Calu3 (cell line): ENCODE results near the gene PPFIA1. TPM values are rescaled to one million over a fixed set of nuclear protein-coding genes. Genes with fewer than 3 reads are reported as not detected.

Experiments used
- BruUV-seq: library from RNA; stranded (reverse); fragments of 400-500 nt; replicated peaks from 2 replicates; lab custom pipeline; 2021; lab: Mats Ljungman, UMichigan
- CTCF ChIA-PET: fragments of 300-600 bp; sonication (Branson Sonifier 250); formaldehyde crosslinking; loops from one replicate; lab custom pipeline; 2022; ENCODE audit warnings: antibody characterized with exemption; lab: Charles Lee
- DNase-seq: peaks from one replicate; pipeline ENCODE4 v3.0.0; 2022
- H3K27ac Mint-ChIP-seq: one replicate; pipeline ENCODE4 v1.8.0; 2022; ENCODE audit warnings: mixed read lengths; ENCODE audit not compliant: unreplicated experiment
- H3K27me3 Mint-ChIP-seq: one replicate; pipeline ENCODE4 v1.8.0; 2022; ENCODE audit warnings: mixed read lengths; ENCODE audit not compliant: unreplicated experiment
- H3K36me3 Mint-ChIP-seq: one replicate; pipeline ENCODE4 v1.8.0; 2022; ENCODE audit warnings: mild to moderate bottlenecking, moderate library complexity, mixed read lengths; ENCODE audit not compliant: insufficient read depth, unreplicated experiment
- H3K4me1 Mint-ChIP-seq: one replicate; pipeline ENCODE4 v1.8.0; 2022; ENCODE audit warnings: mild to moderate bottlenecking, low read depth, mixed read lengths; ENCODE audit not compliant: unreplicated experiment
- H3K4me3 Mint-ChIP-seq: one replicate; pipeline ENCODE4 v1.8.0; 2022; ENCODE audit warnings: mild to moderate bottlenecking, low read depth, moderate library complexity, mixed read lengths; ENCODE audit not compliant: unreplicated experiment
- H3K9me3 Mint-ChIP-seq: one replicate; pipeline ENCODE4 v1.8.0; 2022; ENCODE audit warnings: low read depth, mixed read lengths; ENCODE audit not compliant: unreplicated experiment
- intact Hi-C: fragments of 100-400 bp; cut with micrococcal nuclease; formaldehyde crosslinking; loops from one replicate; pipeline ENCODE4 v1.10.0; 2022; ENCODE audit not compliant: unreplicated experiment
- total RNA-seq: library from RNA; stranded (reverse); gene quantifications from 2 replicates; pipeline ENCODE4 v1.2.3, GENCODE V29; 2022
- TF ChIP-seq, protein P1 (sequence below): fragments of 200-600 bp; IDR thresholded peaks from one replicate; pipeline ENCODE4 v1.8.0; 2022; ENCODE audit warnings: antibody characterized with exemption; ENCODE audit not compliant: unreplicated experiment

The PPFIA1 gene
- total RNA-seq, 1 experiment from 2014 or later, result 84.0 TPM

GRCh38 chr11:70421123-70421522 is 150.6 kb downstream of the PPFIA1 start:
- TF ChIP-seq, protein P1, sequence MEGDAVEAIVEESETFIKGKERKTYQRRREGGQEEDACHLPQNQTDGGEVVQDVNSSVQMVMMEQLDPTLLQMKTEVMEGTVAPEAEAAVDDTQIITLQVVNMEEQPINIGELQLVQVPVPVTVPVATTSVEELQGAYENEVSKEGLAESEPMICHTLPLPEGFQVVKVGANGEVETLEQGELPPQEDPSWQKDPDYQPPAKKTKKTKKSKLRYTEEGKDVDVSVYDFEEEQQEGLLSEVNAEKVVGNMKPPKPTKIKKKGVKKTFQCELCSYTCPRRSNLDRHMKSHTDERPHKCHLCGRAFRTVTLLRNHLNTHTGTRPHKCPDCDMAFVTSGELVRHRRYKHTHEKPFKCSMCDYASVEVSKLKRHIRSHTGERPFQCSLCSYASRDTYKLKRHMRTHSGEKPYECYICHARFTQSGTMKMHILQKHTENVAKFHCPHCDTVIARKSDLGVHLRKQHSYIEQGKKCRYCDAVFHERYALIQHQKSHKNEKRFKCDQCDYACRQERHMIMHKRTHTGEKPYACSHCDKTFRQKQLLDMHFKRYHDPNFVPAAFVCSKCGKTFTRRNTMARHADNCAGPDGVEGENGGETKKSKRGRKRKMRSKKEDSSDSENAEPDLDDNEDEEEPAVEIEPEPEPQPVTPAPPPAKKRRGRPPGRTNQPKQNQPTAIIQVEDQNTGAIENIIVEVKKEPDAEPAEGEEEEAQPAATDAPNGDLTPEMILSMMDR, result no peak
- H3K27me3 Mint-ChIP-seq, result no peaks in the 10 kb centered on the region
- intact Hi-C loops, result no loop called here
- no peak overlapping the region for H3K27ac Mint-ChIP-seq
- DNase-seq, result no peak
- H3K4me3 Mint-ChIP-seq, result no peak overlapping the region
- H3K4me1 Mint-ChIP-seq, result no peaks in the 10 kb centered on the region
- no peaks in the 10 kb centered on the region for H3K9me3 Mint-ChIP-seq
- peaks cover 86% of the 10 kb centered on the region for H3K36me3 Mint-ChIP-seq
- no TSS peak for BruUV-seq
- CTCF ChIA-PET, result no interaction called here

DNA sequence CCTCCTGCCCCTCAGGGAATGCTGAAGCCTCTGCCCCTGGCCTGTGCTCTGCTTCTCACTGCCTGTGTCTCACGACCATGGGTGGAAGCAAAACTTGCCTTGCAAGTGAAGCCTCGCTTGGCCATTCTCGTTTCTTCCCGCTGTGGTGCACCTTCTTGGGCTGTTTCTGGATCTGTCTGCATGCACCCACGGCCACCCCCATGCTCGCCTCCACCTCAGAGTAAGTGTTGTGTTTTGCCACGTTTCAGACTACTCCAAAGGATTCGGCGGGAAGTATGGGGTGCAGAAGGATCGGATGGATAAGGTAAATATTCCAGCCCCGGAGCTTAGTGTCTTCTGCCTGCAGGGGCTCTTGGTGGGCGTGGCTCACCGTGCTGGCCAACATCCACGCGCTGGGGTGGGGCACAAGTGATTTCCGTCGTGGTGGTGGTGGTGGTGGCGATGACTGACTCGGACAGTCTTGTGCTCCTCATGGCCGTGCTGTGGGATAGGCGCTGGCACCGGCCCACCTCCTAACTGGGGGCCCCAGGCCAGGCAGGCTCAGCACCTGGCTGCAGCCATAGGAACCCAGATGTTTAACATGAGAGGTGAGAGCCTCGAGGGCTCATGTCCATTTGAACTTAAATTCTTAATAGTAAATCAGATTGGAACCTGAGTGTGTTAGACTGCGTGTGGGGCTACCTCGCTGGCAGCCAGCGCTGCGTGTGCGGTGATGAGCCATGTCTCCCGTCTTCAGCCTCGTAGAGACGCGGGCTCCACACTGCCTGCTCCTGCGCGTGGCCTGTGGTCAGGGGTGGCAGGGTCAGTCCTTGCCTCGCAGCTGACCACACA is 152.4 kb downstream of the PPFIA1 start:
- Mint-ChIP-seq H3K27me3 (no peaks in the 10 kb centered on the region), H3K27ac (no peak overlapping the region), H3K4me1 (no peaks in the 10 kb centered on the region), H3K36me3 (peaks cover 82% of the 10 kb centered on the region), H3K4me3 (no peak overlapping the region), H3K9me3 (no peaks in the 10 kb centered on the region)
- intact Hi-C loops, result no loop called here
- CTCF ChIA-PET, result no interaction called here
- TF ChIP-seq, protein P1, result no peak
- DNase-seq, result no peak
- BruUV-seq, result no TSS peak

GRCh38 chr11:70423523-70424505 is 153.3 kb downstream of the PPFIA1 start:
- H3K4me1 Mint-ChIP-seq, result no peaks in the 10 kb centered on the region
- H3K27ac Mint-ChIP-seq, result no peak overlapping the region
- no peaks in the 10 kb centered on the region for H3K9me3 Mint-ChIP-seq
- BruUV-seq, result no TSS peak
- intact Hi-C loops, result no loop called here
- peak; percentile 28 for DNase-seq
- H3K36me3 Mint-ChIP-seq, result peaks cover 81% of the 10 kb centered on the region
- TF ChIP-seq, protein P1, result no peak
- no peaks in the 10 kb centered on the region for H3K27me3 Mint-ChIP-seq
- H3K4me3 Mint-ChIP-seq, result no peak overlapping the region
- CTCF ChIA-PET, result interaction anchor here (0.6 kb wide), 1 partner anchor 34 kb away, joined by 3 read pairs; no protein-coding TSS in a partner anchor

- Mint-ChIP-seq H3K4me1 (no peaks in the 10 kb centered on the region), H3K27me3 (no peaks in the 10 kb centered on the region), H3K27ac (no peak overlapping the region), H3K4me3 (no peak overlapping the region), H3K36me3 (peaks cover 88% of the 10 kb centered on the region), H3K9me3 (no peaks in the 10 kb centered on the region)
- BruUV-seq, result no TSS peak
- TF ChIP-seq, protein P1, result no peak
- no peak for DNase-seq
- intact Hi-C loops, result no loop called here
- CTCF ChIA-PET, result no interaction called here
Observed at GRCh38 chr11:70424765-70425344, 154.4 kb downstream of the PPFIA1 start.
